Body of pancreas (tissue), 4 donors: Measurements from ENCODE around the gene SALL1. TPM values are rescaled to one million over a fixed set of nuclear protein-coding genes. Genes with fewer than 3 reads are reported as not detected.

Experiments used
- ATAC-seq: fragments of 150-250 bp; one replicate; pipeline ENCODE4 v1.9.1; 2016
- DNase-seq, 4 donors: peaks; one replicate each; pipeline ENCODE4 v3.0.0-alpha.2; 2019
- H3K27ac ChIP-seq, 4 donors: fragments of 200-600 bp; sonication (generic); 1 replicate in 3 of 4; 2 replicates in 1 of 4; pipeline versions ENCODE4 v1.5.1 to v1.6.1; 2016 to 2019; ENCODE audit warnings: mild to moderate bottlenecking in 1 of 4, mixed read lengths in 1 of 4, moderate library complexity in 1 of 4
- H3K27me3 ChIP-seq, 2 donors: fragments of 200-600 bp; sonication (generic); one replicate each; pipeline ENCODE4 v1.6.0; 2016; ENCODE audit warnings: mild to moderate bottlenecking in 1 of 2
- H3K36me3 ChIP-seq, 2 donors: fragments of 200-600 bp; sonication (generic); replicated peaks in 1 of 2; 2 replicates each; pipeline ENCODE4 v1.5.1; 2016; ENCODE audit warnings: low read depth in 2 of 2; ENCODE audit not compliant: insufficient read depth in 1 of 2
- H3K4me1 ChIP-seq: fragments of 200-600 bp; sonication (generic); one replicate; pipeline ENCODE4 v1.6.0; 2016
- H3K4me3 ChIP-seq, 2 donors: fragments of 200-600 bp; sonication (generic); 1 replicate in 1 of 2; 2 replicates in 1 of 2; pipeline ENCODE4 v1.5.1; 2016 to 2019
- H3K9me3 ChIP-seq, 3 donors: fragments of 200-600 bp; sonication (generic); 1 replicate in 2 of 3; 2 replicates in 1 of 3; pipeline ENCODE4 v1.5.1; 2016
- POLR2A ChIP-seq, 3 donors: fragments of 450-650 bp; IDR thresholded peaks; one replicate each; pipeline ENCODE4 v1.6.1; 2016; ENCODE audit warnings: antibody characterized with exemption in 3 of 3, mild to moderate bottlenecking in 2 of 3
- WGBS, 2 donors: methylation state at CpG; one replicate each; pipeline ENCODE4 v1.1.5; 2017; 5-methylcytosine and 5-hydroxymethylcytosine counted together
- intact Hi-C: fragments of 100-400 bp; cut with DNase I; formaldehyde crosslinking; loops from one replicate; pipeline ENCODE4 v1.15.1; 2023
- total RNA-seq, 2 donors: library from RNA; depleted of rRNA; stranded (reverse); fragments of >200 nt; gene quantifications; one replicate each; pipeline ENCODE4 v1.1.0, GENCODE V29; 2016
- TF ChIP-seq, protein P1 (sequence below), 7 experiments: fragments of 450-650 bp in 4 of 7; fragments of 200-600 bp in 3 of 7; sonication (generic) in 3 of 7; IDR thresholded peaks; one replicate each; pipeline ENCODE4 v1.5.1; 2016 to 2019; ENCODE audit warnings: antibody characterized with exemption in 7 of 7

Gene SALL1
- total RNA-seq, 2 donors from 2014 or later: 0.52 TPM; not detected in 1

DNA sequence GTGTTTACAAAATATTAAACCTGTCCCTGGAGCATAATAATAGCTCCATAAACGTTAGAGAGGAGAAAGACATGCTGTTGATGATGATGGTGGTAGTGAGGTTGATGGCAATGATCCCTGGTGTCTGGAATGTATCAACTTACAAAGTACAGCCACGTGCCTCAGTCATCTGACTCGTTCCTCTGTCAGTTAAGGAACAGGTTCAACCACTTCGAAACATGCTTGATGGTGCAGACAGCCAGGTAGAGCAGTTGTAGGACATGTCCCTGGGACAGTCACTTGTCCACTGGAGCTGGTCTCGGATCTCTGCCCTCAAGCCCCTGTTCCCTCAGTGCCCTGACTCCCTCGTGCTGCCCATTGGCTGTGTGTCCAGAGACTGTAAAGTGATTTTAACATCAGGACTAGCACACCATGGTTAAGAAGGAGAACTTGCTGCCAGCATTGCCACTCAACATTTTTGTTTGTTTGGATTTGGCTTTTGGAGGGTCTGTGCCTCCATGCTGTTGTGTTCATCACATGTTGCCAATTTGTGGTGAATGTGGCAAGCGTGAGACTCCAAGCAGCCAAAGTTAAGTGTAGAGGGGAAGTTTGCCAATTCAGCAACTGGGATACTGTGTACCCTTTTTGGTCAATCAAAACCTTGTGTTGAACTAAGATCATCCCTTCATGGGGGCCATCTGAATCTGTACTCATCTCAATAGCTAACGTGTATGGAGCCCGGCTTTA is 16.3 kb upstream of the SALL1 start:
- no peak for DNase-seq
- ATAC-seq: no peak
- Histone ChIP-seq H3K4me1 (no peaks in the 10 kb centered on the region), H3K27ac (no peak overlapping the region), H3K4me3 (no peak overlapping the region), H3K9me3 (no peaks in the 10 kb centered on the region), H3K36me3 (no peaks in the 10 kb centered on the region), H3K27me3 (no peaks in the 10 kb centered on the region)
- 36 to 38% methylated on average over 8 to 9 of the region's 9 CpGs for WGBS, 2 donors
- intact Hi-C loops: no loop called here
- TF ChIP-seq, protein P1, sequence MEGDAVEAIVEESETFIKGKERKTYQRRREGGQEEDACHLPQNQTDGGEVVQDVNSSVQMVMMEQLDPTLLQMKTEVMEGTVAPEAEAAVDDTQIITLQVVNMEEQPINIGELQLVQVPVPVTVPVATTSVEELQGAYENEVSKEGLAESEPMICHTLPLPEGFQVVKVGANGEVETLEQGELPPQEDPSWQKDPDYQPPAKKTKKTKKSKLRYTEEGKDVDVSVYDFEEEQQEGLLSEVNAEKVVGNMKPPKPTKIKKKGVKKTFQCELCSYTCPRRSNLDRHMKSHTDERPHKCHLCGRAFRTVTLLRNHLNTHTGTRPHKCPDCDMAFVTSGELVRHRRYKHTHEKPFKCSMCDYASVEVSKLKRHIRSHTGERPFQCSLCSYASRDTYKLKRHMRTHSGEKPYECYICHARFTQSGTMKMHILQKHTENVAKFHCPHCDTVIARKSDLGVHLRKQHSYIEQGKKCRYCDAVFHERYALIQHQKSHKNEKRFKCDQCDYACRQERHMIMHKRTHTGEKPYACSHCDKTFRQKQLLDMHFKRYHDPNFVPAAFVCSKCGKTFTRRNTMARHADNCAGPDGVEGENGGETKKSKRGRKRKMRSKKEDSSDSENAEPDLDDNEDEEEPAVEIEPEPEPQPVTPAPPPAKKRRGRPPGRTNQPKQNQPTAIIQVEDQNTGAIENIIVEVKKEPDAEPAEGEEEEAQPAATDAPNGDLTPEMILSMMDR (IDR thresholded peaks at IDR 0.05): no peak
- no peak for TF ChIP-seq POLR2A (IDR thresholded peaks at IDR 0.05)

DNA sequence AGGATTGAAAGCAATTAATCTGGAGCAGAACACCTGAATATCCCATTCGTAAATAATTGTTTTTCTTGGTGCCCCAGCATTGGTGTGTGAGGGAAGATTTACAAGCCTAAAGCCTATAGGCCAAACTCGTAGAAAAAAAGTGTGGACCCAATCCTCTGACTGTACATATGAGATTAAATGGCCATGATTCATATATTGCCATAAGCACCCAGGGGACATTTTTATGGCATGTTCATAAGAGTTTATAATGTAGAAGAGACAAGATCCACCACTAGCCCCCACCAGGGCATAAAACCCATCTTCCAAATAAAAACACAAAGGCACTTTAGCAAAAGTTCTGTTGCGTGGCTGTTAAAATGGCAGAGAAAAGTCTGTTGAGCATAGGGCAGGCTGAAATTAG is 15.5 kb upstream of the SALL1 start:
- H3K36me3 ChIP-seq: no peaks in the 10 kb centered on the region
- no peaks in the 10 kb centered on the region for H3K27me3 ChIP-seq
- H3K4me3 ChIP-seq: no peak overlapping the region
- TF ChIP-seq, protein P1 (IDR thresholded peaks at IDR 0.05): no peak
- no peak for TF ChIP-seq POLR2A (IDR thresholded peaks at IDR 0.05)
- H3K27ac ChIP-seq: no peak overlapping the region
- ATAC-seq (no peak), DNase-seq (no peak)
- no peaks in the 10 kb centered on the region for H3K4me1 ChIP-seq
- H3K9me3 ChIP-seq: no peaks in the 10 kb centered on the region
- intact Hi-C loops: no loop called here
- 69 to 73% methylated on average over 3 of the region's 3 CpGs for WGBS, 2 donors

DNA sequence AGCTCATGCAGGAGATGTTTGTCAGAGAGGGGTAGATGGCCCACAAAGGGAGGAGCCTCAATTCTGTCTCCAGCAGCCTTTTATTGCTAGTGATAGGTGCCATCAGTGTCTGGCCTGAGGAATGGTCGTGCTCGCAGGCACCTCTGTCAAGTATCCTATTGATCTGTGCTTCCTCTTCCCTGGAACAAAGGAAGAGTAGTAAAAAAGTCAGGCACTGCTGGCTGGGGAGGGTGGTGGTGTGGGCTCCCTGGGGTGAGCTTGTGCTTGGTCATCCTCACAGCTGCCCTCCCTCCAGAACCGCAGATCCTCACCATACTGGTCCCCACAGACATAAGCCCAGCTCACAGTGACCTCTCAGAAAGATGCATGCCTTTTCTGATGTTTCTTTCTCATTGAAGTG is 15.0 kb upstream of the SALL1 start:
- WGBS, 2 donors: 52 to 60% methylated on average over 3 of the region's 3 CpGs
- H3K4me3 ChIP-seq: no peak overlapping the region
- intact Hi-C loops: no loop called here
- no peak for ATAC-seq
- DNase-seq: no peak
- TF ChIP-seq POLR2A (IDR thresholded peaks at IDR 0.05): no peak
- TF ChIP-seq, protein P1 (IDR thresholded peaks at IDR 0.05): no peak
- H3K4me1 ChIP-seq: no peaks in the 10 kb centered on the region
- no peaks in the 10 kb centered on the region for H3K9me3 ChIP-seq
- no peaks in the 10 kb centered on the region for H3K27me3 ChIP-seq
- H3K27ac ChIP-seq: no peak overlapping the region
- no peaks in the 10 kb centered on the region for H3K36me3 ChIP-seq

DNA sequence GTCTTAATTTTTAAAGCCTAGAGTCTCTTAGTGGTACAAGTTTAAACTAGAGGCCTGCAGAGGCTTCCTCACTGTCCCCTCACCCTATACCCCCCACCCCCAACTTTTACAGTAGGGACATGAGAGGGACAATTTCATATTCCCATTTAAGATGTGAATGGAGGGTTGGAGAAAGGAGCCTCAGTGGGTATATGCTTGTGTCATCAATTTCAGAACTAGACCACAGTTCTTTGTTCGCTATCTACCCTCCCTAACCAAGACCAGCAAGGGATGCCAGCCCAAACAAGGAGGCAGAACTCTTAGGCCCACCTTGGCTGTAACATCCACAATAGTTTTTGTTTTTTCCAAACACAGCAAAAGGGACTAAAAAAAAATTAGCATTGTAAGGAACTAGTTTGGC is 14.0 kb upstream of the SALL1 start:
- ATAC-seq (no peak), DNase-seq (no peak)
- Histone ChIP-seq H3K27me3 (no peaks in the 10 kb centered on the region), H3K27ac (no peak overlapping the region), H3K9me3 (no peaks in the 10 kb centered on the region), H3K4me1 (no peaks in the 10 kb centered on the region), H3K4me3 (no peak overlapping the region), H3K36me3 (no peaks in the 10 kb centered on the region)
- intact Hi-C loops: no loop called here
- TF ChIP-seq, protein P1 (IDR thresholded peaks at IDR 0.05): no peak
- TF ChIP-seq POLR2A (IDR thresholded peaks at IDR 0.05): no peak
- WGBS, 2 donors: 72 to 90% methylated on average over 1 of the region's 1 CpG

DNA sequence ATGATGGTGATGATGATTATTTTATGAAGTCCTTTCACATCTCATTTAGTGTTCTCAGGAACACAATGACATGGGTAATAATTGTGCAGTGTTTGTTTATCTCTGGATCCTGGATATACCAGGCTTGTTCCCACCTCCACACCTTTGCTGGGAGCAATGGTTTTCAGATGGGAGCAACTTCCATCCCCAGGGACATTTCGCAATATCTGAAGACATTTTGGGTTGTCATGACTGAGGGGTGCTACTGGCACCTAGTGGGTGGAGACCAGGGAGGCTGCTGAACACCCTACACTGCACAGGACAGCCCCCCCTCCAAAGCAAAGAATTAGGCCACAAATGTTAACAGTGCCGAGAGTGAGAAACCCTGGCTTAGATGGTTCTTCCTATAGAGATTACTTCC is 13.5 kb upstream of the SALL1 start:
- 74 to 88% methylated on average over 2 of the region's 2 CpGs for WGBS, 2 donors
- intact Hi-C loops: no loop called here
- H3K9me3 ChIP-seq: no peaks in the 10 kb centered on the region
- no peaks in the 10 kb centered on the region for H3K27me3 ChIP-seq
- H3K36me3 ChIP-seq: no peaks in the 10 kb centered on the region
- DNase-seq: no peak
- TF ChIP-seq, protein P1 (IDR thresholded peaks at IDR 0.05): no peak
- no peak for TF ChIP-seq POLR2A (IDR thresholded peaks at IDR 0.05)
- no peak overlapping the region for H3K4me3 ChIP-seq
- no peak for ATAC-seq
- no peaks in the 10 kb centered on the region for H3K4me1 ChIP-seq
- H3K27ac ChIP-seq: no peak overlapping the region
